ENCODE measurements around the gene ESF1. TPM values are rescaled to one million over a fixed set of nuclear protein-coding genes. Genes with fewer than 3 reads are reported as not detected.
"Not testable (repeated sequence)": the region's sequence is repeated elsewhere in the genome, so short reads cannot be mapped to it uniquely, and the experiment has no call there.

Gene ESF1
- total and polyA plus RNA-seq, 8 donors: 11.3 to 32.4 (median 26.0) TPM

- H3K4me1 ChIP-seq: no peaks in the 10 kb centered on the region
- no peak for TF ChIP-seq CTCF (IDR thresholded peaks at IDR 0.05)
- no peak overlapping the region for H3K4me3 ChIP-seq
- ATAC-seq: no peak
- no peaks in the 10 kb centered on the region for H3K27me3 ChIP-seq
- peaks cover 0 to 82% of the 10 kb centered on the region in 2 donors for H3K36me3 ChIP-seq
- no peak for DNase-seq
- intact Hi-C loops (cut with DNase I): no loop called here
- no peak overlapping the region for H3K27ac ChIP-seq
- peaks cover 0 to 5% of the 10 kb centered on the region in 2 donors for H3K9me3 ChIP-seq
Observed at GRCh38 chr20:13765868-13766416, 18.8 kb downstream of the ESF1 start.

- peaks cover 0 to 78% of the 10 kb centered on the region in 2 donors for H3K36me3 ChIP-seq
- peaks cover 0 to 5% of the 10 kb centered on the region in 2 donors for H3K9me3 ChIP-seq
- no peak overlapping the region for H3K4me3 ChIP-seq
- no peak overlapping the region for H3K27ac ChIP-seq
- no peak for TF ChIP-seq CTCF (IDR thresholded peaks at IDR 0.05)
- no peak for ATAC-seq
- no peaks in the 10 kb centered on the region for H3K4me1 ChIP-seq
- intact Hi-C loops (cut with DNase I): no loop called here
- DNase-seq: no peak
- no peaks in the 10 kb centered on the region for H3K27me3 ChIP-seq
Observed at GRCh38 chr20:13765299-13765698, 19.4 kb downstream of the ESF1 start.

- intact Hi-C loops (cut with DNase I); H3K4me1 ChIP-seq; H3K27me3 ChIP-seq; ATAC-seq; DNase-seq; H3K4me3 ChIP-seq; H3K9me3 ChIP-seq; H3K27ac ChIP-seq: not testable (repeated sequence)
- peaks cover 0 to 67% of the 10 kb centered on the region in 2 donors for H3K36me3 ChIP-seq
Observed at GRCh38 chr20:13760451-13760946, 24.2 kb downstream of the ESF1 start.

- TF ChIP-seq CTCF (IDR thresholded peaks at IDR 0.05): no peak
Observed at GRCh38 chr20:13758884-13759283, 25.8 kb downstream of the ESF1 start.

GRCh38 chr20:13756551-13756950, 28.2 kb downstream of the ESF1 start:
- no peak for TF ChIP-seq CTCF (IDR thresholded peaks at IDR 0.05)
- H3K27ac ChIP-seq: no peak overlapping the region
- ATAC-seq (no peak), DNase-seq (no peak)
- H3K4me3 ChIP-seq: no peak overlapping the region
- H3K27me3 ChIP-seq: no peaks in the 10 kb centered on the region
- no peaks in the 10 kb centered on the region for H3K4me1 ChIP-seq
- intact Hi-C loops (cut with DNase I): no loop called here
- H3K36me3 ChIP-seq: peaks cover 0 to 57% of the 10 kb centered on the region in 2 donors
- no peaks in the 10 kb centered on the region for H3K9me3 ChIP-seq

More at GRCh38 chr20:13758884-13759283, 25.8 kb downstream of the ESF1 start:
- Histone ChIP-seq H3K27me3 (no peaks in the 10 kb centered on the region), H3K4me1 (no peaks in the 10 kb centered on the region), H3K27ac (no peak overlapping the region), H3K4me3 (no peak overlapping the region), H3K9me3 (no peaks in the 10 kb centered on the region), H3K36me3 (peaks cover 0 to 55% of the 10 kb centered on the region in 2 donors)
- ATAC-seq: no peak
- DNase-seq: no peak
- intact Hi-C loops (cut with DNase I): no loop called here

- ATAC-seq: no peak
- Histone ChIP-seq H3K4me3 (no peak overlapping the region), H3K27ac (no peak overlapping the region), H3K27me3 (no peaks in the 10 kb centered on the region), H3K9me3 (no peaks in the 10 kb centered on the region), H3K4me1 (no peaks in the 10 kb centered on the region), H3K36me3 (peaks cover 0 to 58% of the 10 kb centered on the region in 2 donors)
- peak in 1 of 4 donors; percentile 6 for DNase-seq
- intact Hi-C loops (cut with DNase I): no loop called here
- TF ChIP-seq CTCF (IDR thresholded peaks at IDR 0.05): no peak
Observed at GRCh38 chr20:13755809-13756208, 28.9 kb downstream of the ESF1 start.
